A673 (cell line): Measurements from ENCODE around the gene GPD1L. TPM values are rescaled to one million over a fixed set of nuclear protein-coding genes. Genes with fewer than 3 reads are reported as not detected.
"Not testable (repeated sequence)": the region's sequence is repeated elsewhere in the genome, so short reads cannot be mapped to it uniquely, and the experiment has no call there.

Experiments
- BruUV-seq: library from RNA; stranded (reverse); fragments of 400-500 nt; replicated peaks from 2 replicates; lab custom pipeline; 2021; lab: Mats Ljungman, UMichigan
- CTCF ChIA-PET: fragments of 300-600 bp; sonication (Branson Sonifier 250); formaldehyde crosslinking; loops from one replicate; lab custom pipeline; 2022; ENCODE audit warnings: antibody characterized with exemption; lab: Charles Lee
- POLR2A ChIA-PET: fragments of 300-600 bp; sonication (Branson Sonifier 250); formaldehyde crosslinking; loops from one replicate; lab custom pipeline; 2022; ENCODE audit warnings: antibody characterized with exemption; ENCODE audit not compliant: low non-redundant PET; lab: Charles Lee
- DNase-seq: peaks from one replicate; pipeline ENCODE4 v3.0.0-alpha.2; 2015; ENCODE audit warnings: low spot score
- H3K27ac ChIP-seq: fragments of 200-600 bp; sonication (generic); 2 replicates; pipeline ENCODE4 v1.5.1; 2016; ENCODE audit warnings: mixed run types, low read depth, mild to moderate bottlenecking, mixed read lengths, antibody characterized with exemption, low read length; ENCODE audit not compliant: poor library complexity, severe bottlenecking
- H3K27me3 ChIP-seq: fragments of 200-600 bp; sonication (generic); replicated peaks from 2 replicates; pipeline ENCODE4 v1.6.1; 2017; ENCODE audit warnings: mixed run types, low read depth, mild to moderate bottlenecking, mixed read lengths, antibody characterized with exemption, low read length; ENCODE audit not compliant: insufficient read depth, poor library complexity
- H3K36me3 ChIP-seq: fragments of 200-600 bp; sonication (generic); 2 replicates; pipeline ENCODE4 v1.6.1; 2016; ENCODE audit warnings: mixed run types, mild to moderate bottlenecking, mixed read lengths, antibody characterized with exemption, low read length; ENCODE audit not compliant: insufficient read depth, poor library complexity, severe bottlenecking
- H3K4me1 ChIP-seq: fragments of 200-600 bp; sonication (generic); 2 replicates; pipeline ENCODE4 v1.6.1; 2017; ENCODE audit warnings: mixed run types, mild to moderate bottlenecking, mixed read lengths, antibody characterized with exemption, low read length; ENCODE audit not compliant: insufficient read depth, poor library complexity, severe bottlenecking
- H3K4me3 ChIP-seq: fragments of 200-600 bp; sonication (generic); 2 replicates; pipeline ENCODE4 v1.5.1; 2016; ENCODE audit warnings: low read depth, mixed run types, mild to moderate bottlenecking, mixed read lengths, low read length; ENCODE audit not compliant: poor library complexity, severe bottlenecking
- H3K9me3 ChIP-seq: fragments of 200-600 bp; sonication (generic); 2 replicates; pipeline ENCODE4 v1.6.1; 2016; ENCODE audit warnings: mixed run types, low read depth, mild to moderate bottlenecking, mixed read lengths, antibody characterized with exemption, low read length; ENCODE audit not compliant: poor library complexity, severe bottlenecking
- CTCF ChIP-seq: fragments of 300-800, 200-600 bp; sonication (generic); conservative IDR thresholded peaks from 2 replicates; pipeline ENCODE4 v1.5.1; 2017; ENCODE audit warnings: low read depth, mild to moderate bottlenecking, antibody characterized with exemption, low read length, moderate library complexity, mixed read lengths
- EZH2 ChIP-seq: fragments of 200-600 bp; sonication (generic); IDR thresholded peaks from 2 replicates; pipeline ENCODE4 v1.6.1; 2017; ENCODE audit warnings: borderline replicate concordance, low read depth, mild to moderate bottlenecking, mixed read lengths, antibody characterized with exemption, low read length; ENCODE audit not compliant: poor library complexity, severe bottlenecking
- intact Hi-C: fragments of 100-400 bp; cut with micrococcal nuclease; formaldehyde crosslinking; loops from one replicate; pipeline ENCODE4 v1.10.0; 2022; ENCODE audit not compliant: unreplicated experiment
- total RNA-seq: library from RNA; stranded (reverse); gene quantifications from 2 replicates; pipeline ENCODE4 v1.2.3, GENCODE V29; 2021

GPD1L gene
- total RNA-seq, 1 experiment from 2014 or later: 9.9 TPM

DNA sequence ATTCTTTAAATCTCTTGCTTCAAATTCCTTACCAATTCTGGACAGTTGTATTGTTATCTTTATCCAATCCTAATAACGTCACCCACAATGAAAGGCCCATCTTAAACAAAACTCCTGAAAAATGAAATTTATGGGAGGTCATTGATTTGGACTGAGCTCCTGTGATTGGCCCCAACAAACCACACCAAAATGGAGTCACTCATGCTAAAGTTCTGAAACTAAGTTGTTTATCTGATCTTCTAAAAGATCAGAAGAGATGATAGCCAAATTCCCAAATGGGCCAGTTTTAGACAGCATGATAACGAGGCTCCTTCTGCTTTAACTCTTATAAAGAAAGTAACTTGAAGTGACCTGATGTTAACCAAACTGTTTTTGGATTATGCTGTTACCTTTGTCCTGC is 39.7 kb upstream of the GPD1L start:
- H3K36me3 ChIP-seq: no peaks in the 10 kb centered on the region

DNA sequence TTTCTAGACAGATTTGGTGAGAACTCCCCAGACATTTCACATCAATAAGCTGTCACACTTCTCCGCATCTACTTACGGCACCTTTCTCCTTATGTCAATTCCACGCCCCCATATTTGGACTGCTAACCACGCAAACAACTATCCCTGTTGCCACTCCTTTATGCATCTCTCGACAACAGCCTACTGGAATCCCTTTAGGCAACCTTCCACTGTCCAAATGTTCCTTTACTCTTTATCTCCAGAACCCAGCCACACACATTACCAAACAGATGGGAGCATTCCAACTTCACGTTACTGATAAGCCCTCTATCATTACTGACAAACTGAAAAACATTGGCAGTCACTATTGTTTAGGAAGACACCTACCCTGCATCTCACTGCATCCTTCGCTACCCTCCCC is 32.2 kb upstream of the GPD1L start:
- H3K27ac ChIP-seq, H3K27me3 ChIP-seq, H3K4me3 ChIP-seq, H3K4me1 ChIP-seq, H3K9me3 ChIP-seq, BruUV-seq, POLR2A ChIA-PET, CTCF ChIA-PET, intact Hi-C loops, H3K36me3 ChIP-seq, DNase-seq: not testable (repeated sequence)

More for the DNA sequence above, 39.7 kb upstream of the GPD1L start:
- ChIA-PET CTCF (no interaction called here), POLR2A (no interaction called here)
- no peak for TF ChIP-seq EZH2
- no peak for TF ChIP-seq CTCF
- Histone ChIP-seq H3K27me3 (no peaks in the 10 kb centered on the region), H3K4me3 (no peak overlapping the region), H3K4me1 (no peaks in the 10 kb centered on the region), H3K27ac (no peak overlapping the region), H3K9me3 (no peaks in the 10 kb centered on the region)
- intact Hi-C loops: no loop called here
- no TSS peak for BruUV-seq
- no peak for DNase-seq

- H3K9me3 ChIP-seq: no peaks in the 10 kb centered on the region
- no peaks in the 10 kb centered on the region for H3K36me3 ChIP-seq
- no peak overlapping the region for H3K4me3 ChIP-seq
- TF ChIP-seq CTCF (no peak), EZH2 (no peak)
- no TSS peak for BruUV-seq
- no peak for DNase-seq
- intact Hi-C loops: no loop called here
- H3K27ac ChIP-seq: no peak overlapping the region
- ChIA-PET CTCF (no interaction called here), POLR2A (no interaction called here)
- no peaks in the 10 kb centered on the region for H3K4me1 ChIP-seq
- no peaks in the 10 kb centered on the region for H3K27me3 ChIP-seq
Observed at GRCh38 chr3:32076566-32076965, 29.9 kb upstream of the GPD1L start.

GRCh38 chr3:32077260-32078084 is 28.9 kb upstream of the GPD1L start:
- CTCF ChIA-PET: no interaction called here
- intact Hi-C loops: no loop called here
- TF ChIP-seq EZH2 (no peak), CTCF (no peak)

More at GRCh38 chr3:32077260-32078084, 28.9 kb upstream of the GPD1L start:
- no peaks in the 10 kb centered on the region for H3K4me1 ChIP-seq
- DNase-seq: no peak
- no peaks in the 10 kb centered on the region for H3K9me3 ChIP-seq
- no peak overlapping the region for H3K27ac ChIP-seq
- POLR2A ChIA-PET: no interaction called here
- no peaks in the 10 kb centered on the region for H3K36me3 ChIP-seq
- no TSS peak for BruUV-seq
- no peak overlapping the region for H3K4me3 ChIP-seq
- no peaks in the 10 kb centered on the region for H3K27me3 ChIP-seq
